Hepatocyte (in vitro differentiated cells): ENCODE measurements around the gene MUCL3.

ENCODE experiments used
- EZH2 ChIP-seq: fragments of 200-600 bp; sonication (generic); IDR thresholded peaks from 2 replicates; pipeline ENCODE4 v1.6.1; 2016; ENCODE audit warnings: antibody characterized with exemption, mild to moderate bottlenecking, borderline replicate concordance
- EZH2phosphoT487 ChIP-seq: fragments of 200-600 bp; sonication (generic); IDR thresholded peaks from one replicate; pipeline ENCODE4 v1.6.1; 2018; ENCODE audit warnings: antibody characterized with exemption, mild to moderate bottlenecking, low read depth, moderate library complexity; ENCODE audit not compliant: unreplicated experiment, severe bottlenecking
- TF ChIP-seq, protein P1 (sequence below): fragments of 200-600 bp; sonication (generic); IDR thresholded peaks from 2 replicates; pipeline ENCODE4 v1.5.1; 2016; ENCODE audit warnings: antibody characterized with exemption, mild to moderate bottlenecking; ENCODE audit not compliant: poor library complexity

DNA sequence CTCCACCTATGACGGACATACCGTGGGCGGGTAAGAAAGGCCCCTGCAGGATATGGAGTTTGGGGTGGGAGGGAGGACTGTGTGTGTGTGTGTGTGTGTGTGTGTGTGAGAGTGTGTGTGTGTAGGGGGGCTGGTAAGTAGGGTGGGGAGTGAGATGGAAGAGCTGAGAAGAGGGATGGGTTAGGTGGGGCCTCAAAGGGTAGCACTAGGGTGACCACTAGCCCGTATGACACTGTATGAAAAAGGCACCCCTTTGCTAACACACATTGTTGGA, 49.4 kb upstream of the MUCL3 start:
- TF ChIP-seq, protein P1, sequence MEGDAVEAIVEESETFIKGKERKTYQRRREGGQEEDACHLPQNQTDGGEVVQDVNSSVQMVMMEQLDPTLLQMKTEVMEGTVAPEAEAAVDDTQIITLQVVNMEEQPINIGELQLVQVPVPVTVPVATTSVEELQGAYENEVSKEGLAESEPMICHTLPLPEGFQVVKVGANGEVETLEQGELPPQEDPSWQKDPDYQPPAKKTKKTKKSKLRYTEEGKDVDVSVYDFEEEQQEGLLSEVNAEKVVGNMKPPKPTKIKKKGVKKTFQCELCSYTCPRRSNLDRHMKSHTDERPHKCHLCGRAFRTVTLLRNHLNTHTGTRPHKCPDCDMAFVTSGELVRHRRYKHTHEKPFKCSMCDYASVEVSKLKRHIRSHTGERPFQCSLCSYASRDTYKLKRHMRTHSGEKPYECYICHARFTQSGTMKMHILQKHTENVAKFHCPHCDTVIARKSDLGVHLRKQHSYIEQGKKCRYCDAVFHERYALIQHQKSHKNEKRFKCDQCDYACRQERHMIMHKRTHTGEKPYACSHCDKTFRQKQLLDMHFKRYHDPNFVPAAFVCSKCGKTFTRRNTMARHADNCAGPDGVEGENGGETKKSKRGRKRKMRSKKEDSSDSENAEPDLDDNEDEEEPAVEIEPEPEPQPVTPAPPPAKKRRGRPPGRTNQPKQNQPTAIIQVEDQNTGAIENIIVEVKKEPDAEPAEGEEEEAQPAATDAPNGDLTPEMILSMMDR = no peak
- TF ChIP-seq EZH2phosphoT487 = no peak
- no peak for TF ChIP-seq EZH2
